ENCODE results near the gene VPS41.

The VPS41 gene

DNA sequence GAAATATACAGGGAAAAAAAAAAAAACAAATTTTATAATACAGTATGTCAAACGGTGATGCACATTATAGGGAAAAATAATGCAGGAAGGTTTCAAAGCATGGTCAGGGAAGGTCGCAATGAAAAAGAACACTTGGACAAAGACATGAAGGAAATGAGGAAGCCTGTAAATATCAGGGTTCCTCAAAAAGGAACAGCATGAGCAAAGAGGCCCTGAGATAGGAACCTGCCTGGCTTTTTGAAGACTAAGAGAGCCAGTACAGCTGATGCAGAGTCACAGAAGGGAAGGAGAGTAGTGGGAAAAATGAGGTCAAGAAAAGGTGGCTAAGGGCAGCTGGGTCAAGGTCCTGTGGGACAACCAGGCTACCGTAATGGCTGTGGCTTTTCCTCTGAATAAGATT is 1.9 kb downstream of the VPS41 start:
- DNase-seq (ENCODE audit: extremely low read depth in 1 of 2, low read depth in 1 of 2): no peak

DNA sequence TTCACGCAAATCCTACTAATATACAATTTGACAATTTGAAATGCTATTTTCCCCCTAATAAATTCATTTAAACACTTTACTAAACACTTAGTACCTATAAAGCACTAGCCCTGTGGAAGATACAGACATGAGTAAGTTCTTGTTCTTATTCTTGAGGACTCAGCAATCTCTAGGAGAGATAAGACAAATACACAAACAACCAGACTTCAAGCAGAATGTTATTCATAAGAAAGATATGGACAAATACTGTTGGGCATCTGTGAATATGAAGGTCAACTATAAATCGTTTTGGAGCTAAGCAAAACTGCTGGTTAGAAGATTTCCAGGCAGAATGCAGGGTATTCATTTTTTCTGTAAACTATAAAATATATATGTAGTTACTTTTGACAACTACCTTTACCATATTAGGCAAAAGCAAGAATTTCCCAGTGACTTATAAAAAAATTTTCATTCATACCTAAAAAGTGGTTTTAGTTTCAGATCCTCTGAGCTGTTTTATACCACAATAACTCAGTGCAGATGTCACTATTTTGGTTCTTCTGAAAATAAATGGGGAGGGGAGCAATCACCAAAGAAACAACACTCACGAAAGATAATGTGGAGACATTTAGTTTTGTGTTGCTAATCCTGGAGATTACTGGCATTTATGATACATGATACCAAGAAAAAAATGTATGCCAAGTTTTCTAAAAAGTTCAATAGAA is 3.8 kb downstream of the VPS41 start:
- no peak for DNase-seq (ENCODE audit: extremely low read depth in 1 of 2, low read depth in 1 of 2)

- DNase-seq (ENCODE audit: extremely low read depth in 1 of 2, low read depth in 1 of 2): no peak
These were observed 5.9 kb downstream of the VPS41 start for GRCh38 chr7:38903057-38903456.

GRCh38 chr7:38902449-38902848 is 6.5 kb downstream of the VPS41 start:
- no peak for DNase-seq (ENCODE audit: extremely low read depth in 1 of 2, low read depth in 1 of 2)

GRCh38 chr7:38893061-38893460 is 15.9 kb downstream of the VPS41 start:
- DNase-seq (ENCODE audit: extremely low read depth in 1 of 2, low read depth in 1 of 2): no peak

- DNase-seq (ENCODE audit: extremely low read depth in 1 of 2, low read depth in 1 of 2): no peak
These were observed 18.4 kb downstream of the VPS41 start for GRCh38 chr7:38890597-38890996.

DNA sequence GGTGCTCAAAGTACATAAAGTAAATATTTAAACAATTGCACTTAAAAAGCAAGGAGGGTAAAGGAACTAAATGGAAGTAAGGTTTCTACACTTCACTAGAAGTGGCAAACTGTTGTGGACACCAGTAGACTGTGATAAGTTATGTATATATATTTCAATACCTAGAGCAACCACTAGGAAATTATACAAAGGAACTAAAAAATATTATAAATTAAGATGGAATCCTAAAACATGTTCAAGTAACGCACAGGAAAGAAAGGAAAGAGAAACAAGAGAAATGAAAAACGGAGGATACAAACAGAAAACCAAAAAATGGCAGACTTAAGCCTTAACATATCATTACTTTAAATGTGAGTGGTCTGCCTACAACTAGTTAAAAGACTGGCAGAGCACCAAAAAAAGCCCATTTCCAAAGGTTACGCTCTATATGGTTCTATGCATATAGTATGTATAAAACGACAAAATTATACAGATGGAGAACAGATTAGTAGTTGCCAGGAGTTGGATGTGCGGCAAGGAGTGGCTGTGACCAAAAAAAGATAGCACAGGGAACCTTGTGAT is 19.0 kb downstream of the VPS41 start:
- no peak for DNase-seq (ENCODE audit: extremely low read depth in 1 of 2, low read depth in 1 of 2)

DNA sequence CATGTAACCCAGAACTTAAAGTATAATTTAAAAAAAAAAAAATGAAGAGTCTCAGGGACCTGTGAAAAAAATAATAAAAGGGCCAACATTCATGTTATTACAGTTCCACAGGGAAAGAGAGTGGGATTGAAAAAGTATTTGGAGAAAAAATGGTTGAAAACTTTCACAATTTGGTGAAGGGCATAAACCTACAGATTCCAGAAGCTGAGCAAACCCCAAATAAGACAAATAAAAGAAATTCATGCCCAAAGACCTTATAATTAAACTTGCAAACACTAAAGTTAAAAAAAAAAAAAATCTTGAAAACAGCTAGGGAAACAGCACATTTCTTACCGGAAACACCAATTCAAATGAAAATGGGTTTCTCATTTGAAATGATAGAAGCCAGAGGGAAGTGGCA is 19.9 kb downstream of the VPS41 start:
- no peak for DNase-seq (ENCODE audit: extremely low read depth in 1 of 2, low read depth in 1 of 2)

- DNase-seq (ENCODE audit: extremely low read depth in 1 of 2, low read depth in 1 of 2): no peak
These were observed 22.7 kb downstream of the VPS41 start for GRCh38 chr7:38886265-38886664.

- no peak for DNase-seq (ENCODE audit: extremely low read depth in 1 of 2, low read depth in 1 of 2)
These were observed 25.3 kb downstream of the VPS41 start for GRCh38 chr7:38883706-38884105.

DNA sequence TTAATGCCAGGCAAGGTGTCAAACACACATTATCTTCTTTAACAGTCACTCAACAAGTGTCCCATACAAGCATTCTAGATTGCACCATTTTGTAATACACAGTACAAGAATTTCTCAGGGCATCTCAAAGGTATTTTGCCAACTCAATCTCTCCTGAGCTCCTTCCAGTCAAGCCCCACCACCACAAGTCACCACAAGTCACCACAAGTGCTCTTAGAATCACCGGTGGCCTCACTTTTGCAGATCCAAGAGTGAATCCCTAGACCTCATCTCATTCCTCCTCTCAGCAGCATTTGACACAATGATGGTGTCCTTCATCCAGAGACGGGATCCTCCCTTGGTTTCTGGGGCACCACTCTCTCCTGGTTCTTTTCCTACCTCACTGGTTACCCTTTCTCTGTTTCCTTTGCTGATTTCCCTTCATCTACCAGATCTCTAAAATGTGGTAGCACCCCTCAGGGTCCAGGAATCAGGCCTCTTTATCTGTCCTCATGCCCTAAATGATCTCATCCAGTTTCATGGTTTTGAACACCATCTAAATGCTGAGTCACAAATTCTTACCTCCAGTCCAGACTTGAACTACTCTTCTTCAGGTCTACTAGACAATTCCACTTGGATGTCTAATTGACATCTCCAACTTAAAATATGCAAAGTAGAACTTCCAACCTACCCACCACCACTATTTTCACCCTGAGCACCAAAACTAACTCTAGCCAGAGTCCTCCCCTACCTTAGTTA is 26.9 kb downstream of the VPS41 start:
- DNase-seq (ENCODE audit: extremely low read depth in 1 of 2, low read depth in 1 of 2): peak in 1 of 2 donors; percentile 6

DNA sequence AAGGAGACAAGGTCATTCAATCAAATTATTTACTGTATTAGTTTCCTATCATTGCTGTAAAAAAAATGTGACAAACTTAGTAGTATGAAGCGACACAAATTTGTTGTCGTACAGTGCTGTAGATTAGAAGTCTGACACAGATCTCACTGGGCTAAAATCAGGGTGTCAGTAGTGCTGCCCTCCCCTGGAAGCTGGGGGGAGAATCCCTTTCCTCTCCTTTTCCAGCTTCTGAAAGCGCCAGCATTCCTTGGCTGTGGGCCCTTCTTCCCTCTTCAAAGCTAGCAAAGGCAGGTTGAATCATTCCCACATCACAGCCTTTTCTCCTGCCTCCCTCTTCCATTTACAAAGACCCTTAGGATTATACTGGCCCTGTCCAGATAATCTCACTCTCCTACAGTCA is 28.0 kb downstream of the VPS41 start:
- DNase-seq (ENCODE audit: extremely low read depth in 1 of 2, low read depth in 1 of 2): no peak

- DNase-seq (ENCODE audit: extremely low read depth in 1 of 2, low read depth in 1 of 2): no peak
These were observed 28.5 kb downstream of the VPS41 start for GRCh38 chr7:38880454-38880853.

- DNase-seq (ENCODE audit: extremely low read depth in 1 of 2, low read depth in 1 of 2): no peak
These were observed 29.0 kb downstream of the VPS41 start for GRCh38 chr7:38880035-38880434.

GRCh38 chr7:38878694-38879457 is 30.1 kb downstream of the VPS41 start:
- no peak for DNase-seq (ENCODE audit: extremely low read depth in 1 of 2, low read depth in 1 of 2)

DNA sequence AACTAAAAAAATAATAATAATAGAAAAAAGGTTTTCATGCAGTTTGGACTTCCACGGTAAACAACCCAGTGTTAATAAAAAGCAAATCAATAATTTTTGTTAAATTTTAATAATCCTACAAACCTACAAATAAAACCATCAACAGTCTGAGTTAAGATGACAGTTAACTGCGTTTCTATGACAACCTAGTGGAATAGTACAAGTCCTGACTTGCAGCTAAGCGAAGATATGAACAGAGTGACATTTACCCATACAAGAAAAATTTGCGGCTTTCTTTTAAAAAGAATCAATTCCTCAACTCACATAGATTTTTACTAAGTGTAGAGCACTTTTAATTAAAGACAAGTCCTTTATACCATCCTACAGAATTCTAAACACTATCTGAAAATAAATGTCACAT is 35.6 kb downstream of the VPS41 start:
- no peak for DNase-seq (ENCODE audit: extremely low read depth in 1 of 2, low read depth in 1 of 2)

GRCh38 chr7:38872202-38872601 is 36.8 kb downstream of the VPS41 start:
- no peak for DNase-seq (ENCODE audit: extremely low read depth in 1 of 2, low read depth in 1 of 2)

DNA sequence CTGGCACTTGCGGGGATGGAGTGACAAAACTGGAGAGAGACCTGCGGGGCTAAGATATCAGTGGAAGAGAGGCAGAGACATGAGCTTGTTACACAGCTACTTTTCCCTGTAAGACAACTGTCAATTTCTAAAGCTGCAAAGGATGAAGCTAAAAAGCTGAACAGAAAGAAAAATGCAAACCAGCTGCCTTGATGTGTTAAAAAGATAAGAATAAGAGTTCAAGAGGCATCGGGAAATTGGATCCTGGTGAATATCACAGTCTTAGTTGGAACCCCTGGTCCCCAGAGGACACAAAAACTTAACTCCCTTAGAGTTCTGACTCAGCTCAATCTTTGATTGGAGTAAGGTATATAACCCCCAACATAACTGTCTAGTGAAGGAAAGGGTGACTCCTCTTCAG is 38.8 kb downstream of the VPS41 start:
- no peak for DNase-seq (ENCODE audit: extremely low read depth in 1 of 2, low read depth in 1 of 2)

DNA sequence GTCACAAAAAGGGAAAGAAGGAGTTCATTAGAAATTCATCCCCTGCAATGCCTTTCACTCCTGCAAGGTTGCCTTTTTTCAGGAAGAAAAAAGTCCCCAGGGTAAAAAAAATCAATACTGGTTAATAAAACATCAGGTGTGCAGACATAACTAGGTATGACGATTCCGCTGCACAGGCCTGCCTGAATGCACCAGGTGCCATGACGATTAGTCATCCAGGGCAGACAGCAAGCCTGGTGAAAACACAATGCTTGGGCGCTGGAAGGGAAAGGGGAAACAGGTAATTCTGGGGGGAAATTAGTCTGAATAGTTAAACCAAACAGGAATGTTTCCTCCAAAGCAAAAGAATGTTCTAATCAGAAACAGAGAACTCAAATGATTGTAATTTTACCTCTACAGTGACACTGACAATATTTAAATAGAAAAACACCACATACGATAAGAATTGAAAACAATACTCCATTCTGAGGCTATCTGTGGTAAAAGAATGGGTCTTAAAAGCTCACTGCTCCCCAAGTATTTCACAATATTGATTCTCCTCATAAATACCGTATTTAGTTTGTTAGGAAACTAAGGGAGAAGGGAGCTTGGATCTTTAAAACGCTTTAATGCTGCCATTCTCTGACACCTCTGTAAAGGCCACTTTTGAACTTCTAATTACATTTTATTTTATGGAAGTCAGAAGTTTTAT is 45.2 kb downstream of the VPS41 start:
- no peak for DNase-seq (ENCODE audit: extremely low read depth in 1 of 2, low read depth in 1 of 2)

DNA sequence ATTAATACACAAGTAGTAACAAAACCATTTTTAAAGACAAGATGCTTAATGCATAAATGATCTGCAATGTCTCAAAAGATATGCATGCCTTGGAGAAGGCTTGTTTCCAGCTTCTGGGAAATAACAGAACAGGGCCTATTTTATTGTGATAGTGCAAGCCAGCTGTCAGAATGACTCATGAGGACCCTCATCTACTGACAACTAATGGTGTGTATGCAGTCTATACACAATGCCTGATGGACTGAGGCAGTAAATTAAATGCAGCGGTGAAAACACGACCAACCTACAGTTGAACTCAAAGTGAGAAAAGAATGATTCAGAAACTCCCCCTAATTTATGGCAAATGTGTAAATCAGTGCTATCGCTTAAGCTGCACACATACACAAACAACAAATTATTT is 46.3 kb downstream of the VPS41 start:
- no peak for DNase-seq (ENCODE audit: extremely low read depth in 1 of 2, low read depth in 1 of 2)

Data from stimulated activated CD8-positive, alpha-beta memory T cell treated with anti-CD3 and anti-CD28 coated beads, Interleukin-7, amount 100 ng/mL, for 48 hours (primary cell).